Peyer's patch (tissue), 4 donors: ENCODE measurements around the gene CBX4.

Source experiments
- POLR2A ChIP-seq, 2 donors: fragments of 450-650 bp; IDR thresholded peaks; one replicate each; pipeline ENCODE4 v1.5.1; 2017; ENCODE audit warnings: antibody characterized with exemption in 2 of 2, mild to moderate bottlenecking in 2 of 2, moderate library complexity in 2 of 2
- TF ChIP-seq, protein P1 (sequence below), 6 experiments: fragments of 450-650 bp in 4 of 6; fragments of 200-600 bp in 2 of 6; sonication (generic) in 1 of 6; IDR thresholded peaks; one replicate each; pipeline ENCODE4 v1.5.1; 2017 to 2019; ENCODE audit warnings: antibody characterized with exemption in 6 of 6, mild to moderate bottlenecking in 3 of 6, moderate library complexity in 1 of 6

DNA sequence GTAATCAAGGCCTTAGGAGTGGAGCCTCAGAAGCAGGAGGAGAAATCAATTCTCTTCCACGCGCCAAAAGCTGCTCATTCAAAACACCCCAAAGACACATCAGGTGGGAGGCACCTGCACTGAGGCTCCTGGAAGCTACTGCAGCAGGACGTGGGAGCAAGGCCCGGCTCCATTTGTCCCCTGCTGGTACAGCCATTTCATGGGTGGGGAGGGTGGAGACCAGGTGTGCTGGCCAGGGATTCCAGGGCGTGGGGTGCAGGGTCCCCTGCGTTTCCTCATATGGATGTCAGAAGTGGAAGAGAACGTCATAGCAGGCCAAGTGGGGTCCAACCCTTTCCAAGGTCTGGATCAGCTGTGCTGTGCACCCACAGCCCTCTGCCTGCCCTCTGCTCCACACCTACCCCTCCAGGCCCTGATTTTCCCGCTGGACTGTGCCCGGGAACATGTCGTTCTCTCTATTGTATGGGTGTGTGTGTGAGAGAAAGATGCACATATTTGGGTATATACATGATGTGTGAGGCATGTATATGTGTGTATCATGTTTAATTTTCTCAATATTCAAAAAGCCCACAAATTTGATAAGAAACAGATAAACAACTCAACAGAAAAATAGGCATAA lies 39.2 kb upstream of the CBX4 start:
- TF ChIP-seq, protein P1, sequence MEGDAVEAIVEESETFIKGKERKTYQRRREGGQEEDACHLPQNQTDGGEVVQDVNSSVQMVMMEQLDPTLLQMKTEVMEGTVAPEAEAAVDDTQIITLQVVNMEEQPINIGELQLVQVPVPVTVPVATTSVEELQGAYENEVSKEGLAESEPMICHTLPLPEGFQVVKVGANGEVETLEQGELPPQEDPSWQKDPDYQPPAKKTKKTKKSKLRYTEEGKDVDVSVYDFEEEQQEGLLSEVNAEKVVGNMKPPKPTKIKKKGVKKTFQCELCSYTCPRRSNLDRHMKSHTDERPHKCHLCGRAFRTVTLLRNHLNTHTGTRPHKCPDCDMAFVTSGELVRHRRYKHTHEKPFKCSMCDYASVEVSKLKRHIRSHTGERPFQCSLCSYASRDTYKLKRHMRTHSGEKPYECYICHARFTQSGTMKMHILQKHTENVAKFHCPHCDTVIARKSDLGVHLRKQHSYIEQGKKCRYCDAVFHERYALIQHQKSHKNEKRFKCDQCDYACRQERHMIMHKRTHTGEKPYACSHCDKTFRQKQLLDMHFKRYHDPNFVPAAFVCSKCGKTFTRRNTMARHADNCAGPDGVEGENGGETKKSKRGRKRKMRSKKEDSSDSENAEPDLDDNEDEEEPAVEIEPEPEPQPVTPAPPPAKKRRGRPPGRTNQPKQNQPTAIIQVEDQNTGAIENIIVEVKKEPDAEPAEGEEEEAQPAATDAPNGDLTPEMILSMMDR (IDR thresholded peaks at IDR 0.05) = no peak
- no peak for TF ChIP-seq POLR2A (IDR thresholded peaks at IDR 0.05)
